HG03097 (cell line): ENCODE results near the gene MIDN.
"Not testable (repeated sequence)": the region's sequence is repeated elsewhere in the genome, so short reads cannot be mapped to it uniquely, and the experiment has no call there.

Experiments
- ATAC-seq: cut with Tn5 transposase; IDR thresholded peaks from one replicate; pipeline ENCODE4 v1.9.1; 2021; ENCODE audit not compliant: unreplicated experiment, low FRiP score

Gene MIDN

DNA sequence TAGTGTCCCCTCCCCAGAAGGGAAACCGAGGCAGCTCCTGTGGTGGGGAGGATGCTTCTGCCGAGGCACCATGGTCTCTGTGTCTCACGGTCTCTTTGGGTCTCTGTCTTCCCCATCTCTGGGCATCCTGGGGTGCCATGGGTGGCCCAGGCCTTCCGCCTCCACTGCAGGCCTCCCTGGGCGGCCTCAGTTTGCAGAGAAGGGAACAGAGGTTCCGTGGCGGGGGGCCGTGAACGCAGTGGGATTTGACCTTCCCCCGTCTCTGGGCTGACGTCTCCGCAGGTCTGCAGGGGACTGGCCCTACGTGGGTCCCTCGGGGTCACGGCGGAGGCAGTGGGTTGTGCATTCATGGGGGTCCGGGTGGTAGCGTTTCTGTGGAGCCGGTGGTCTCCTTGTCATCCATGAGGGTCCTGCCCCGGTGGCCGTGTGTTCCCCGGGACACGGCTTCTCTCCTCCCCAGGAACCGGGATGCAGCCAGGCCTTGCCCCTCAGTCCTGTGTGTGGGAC is 41.9 kb downstream of the MIDN start:
- no peak for ATAC-seq

GRCh38 chr19:1290703-1291651 is 42.6 kb downstream of the MIDN start:
- no peak for ATAC-seq

DNA sequence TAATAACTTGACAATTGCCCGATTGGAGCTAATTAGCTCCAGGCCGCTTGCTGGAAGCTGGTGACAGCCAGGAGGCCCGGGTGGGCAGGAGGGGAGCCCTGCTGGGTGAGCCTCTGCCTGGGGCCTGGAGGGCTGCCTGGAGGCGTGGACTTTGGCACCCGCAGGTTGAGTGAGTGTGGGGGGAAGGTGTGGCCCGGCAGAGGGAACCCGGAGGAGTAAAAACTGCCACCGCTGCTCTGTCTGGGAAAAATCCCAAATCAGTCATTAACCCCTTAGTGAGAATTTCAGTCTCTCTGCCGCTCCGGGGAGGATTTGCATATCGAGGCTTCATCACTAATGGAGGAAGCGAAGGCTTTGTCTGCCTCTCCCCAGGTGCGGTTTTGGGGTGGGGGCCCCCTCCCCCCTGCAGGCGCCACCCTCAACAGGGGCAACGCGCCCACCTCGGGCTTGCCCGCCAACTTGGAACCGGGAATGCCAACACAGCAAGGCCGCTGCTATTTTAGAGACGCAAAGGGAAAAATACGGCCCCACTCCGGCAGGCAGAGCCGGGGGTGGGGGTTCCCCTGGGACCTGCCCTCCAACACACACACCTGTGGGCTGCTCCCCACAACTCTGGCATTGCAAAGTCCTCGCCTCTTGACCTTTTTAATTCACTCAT is 43.5 kb downstream of the MIDN start:
- no peak for ATAC-seq

- no peak for ATAC-seq
These were observed 44.2 kb downstream of the MIDN start for GRCh38 chr19:1292419-1293151.

- no peak for ATAC-seq
These were observed 45.6 kb downstream of the MIDN start for GRCh38 chr19:1293782-1294604.

- ATAC-seq, result no peak
These were observed 46.3 kb downstream of the MIDN start for GRCh38 chr19:1294688-1295087.

DNA sequence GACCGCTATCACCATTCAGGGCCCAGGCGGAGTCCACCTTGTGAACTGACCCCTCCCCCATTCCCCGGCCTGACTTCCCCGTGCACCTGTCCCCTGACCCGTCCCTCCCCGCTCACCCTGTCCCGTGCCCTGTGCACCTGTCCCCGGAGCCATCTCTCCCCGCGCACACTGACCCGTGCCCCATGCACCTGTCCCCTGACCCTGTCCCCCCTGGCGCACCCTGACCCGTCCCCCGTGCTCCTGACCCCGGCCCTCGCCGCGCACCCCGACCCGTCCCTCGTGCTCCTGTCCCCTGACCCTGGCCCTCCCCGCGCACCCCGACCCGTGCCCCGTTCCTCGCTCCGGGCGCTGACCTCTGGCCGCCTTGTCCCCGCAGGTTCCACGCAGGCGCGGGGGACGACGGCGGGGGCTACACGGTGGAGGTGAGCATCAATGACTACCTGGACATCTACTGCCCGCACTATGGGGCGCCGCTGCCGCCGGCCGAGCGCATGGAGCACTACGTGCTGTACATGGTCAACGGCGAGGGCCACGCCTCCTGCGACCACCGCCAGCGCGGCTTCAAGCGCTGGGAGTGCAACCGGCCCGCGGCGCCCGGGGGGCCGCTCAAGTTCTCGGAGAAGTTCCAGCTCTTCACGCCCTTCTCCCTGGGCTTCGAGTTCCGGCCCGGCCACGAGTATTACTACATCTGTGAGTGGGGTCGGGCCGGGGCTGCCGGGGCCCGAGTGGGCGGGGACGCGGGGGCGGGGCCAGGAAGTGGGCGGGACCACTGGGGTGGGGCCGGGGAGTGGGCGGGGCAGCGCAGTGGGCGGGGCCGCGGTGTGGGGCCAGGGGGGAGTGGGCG is 47.0 kb downstream of the MIDN start:
- no peak for ATAC-seq

DNA sequence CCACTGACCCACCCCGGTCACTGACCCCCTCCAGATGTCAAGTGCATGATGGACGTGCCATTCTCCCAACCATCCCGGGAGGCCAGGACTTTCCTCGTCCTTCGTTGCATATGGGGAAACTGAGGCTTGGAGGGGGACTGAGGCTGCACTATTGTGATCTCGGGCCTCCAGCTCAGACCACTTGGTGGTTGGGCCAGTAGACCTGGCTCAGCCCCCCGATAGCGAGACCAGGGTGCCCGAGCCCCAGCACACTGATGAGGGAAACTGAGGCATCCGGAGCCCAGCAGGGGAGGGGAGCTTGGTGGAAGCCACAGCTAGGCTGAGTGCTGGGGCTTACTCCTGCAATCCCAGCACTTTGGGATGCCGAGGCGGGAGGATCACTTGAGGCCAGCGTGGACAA is 47.7 kb downstream of the MIDN start:
- ATAC-seq, result no peak

- ATAC-seq, result no peak
These were observed 48.3 kb downstream of the MIDN start for GRCh38 chr19:1296575-1297271.

DNA sequence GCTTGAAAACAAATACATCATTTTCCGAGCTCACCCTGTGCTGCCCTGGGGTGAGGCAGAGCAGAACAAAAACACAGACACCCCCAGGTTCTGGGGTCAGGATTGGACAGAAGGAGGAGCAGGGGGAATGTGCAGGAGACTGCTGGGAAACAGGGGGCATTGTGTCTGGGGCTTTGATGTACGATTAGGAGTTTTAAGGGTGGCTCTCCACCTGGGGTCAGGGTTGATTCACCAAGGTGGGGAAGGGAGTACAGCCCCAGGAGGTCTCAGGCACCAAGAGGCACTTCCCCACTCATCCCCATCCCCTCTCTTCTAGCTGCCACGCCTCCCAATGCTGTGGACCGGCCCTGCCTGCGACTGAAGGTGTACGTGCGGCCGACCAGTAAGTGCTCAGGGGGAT is 49.9 kb downstream of the MIDN start:
- ATAC-seq, result no peak

GRCh38 chr19:1299801-1300200 is 51.4 kb downstream of the MIDN start:
- ATAC-seq, result no peak

GRCh38 chr19:1300744-1301490 is 52.5 kb downstream of the MIDN start:
- no peak for ATAC-seq

DNA sequence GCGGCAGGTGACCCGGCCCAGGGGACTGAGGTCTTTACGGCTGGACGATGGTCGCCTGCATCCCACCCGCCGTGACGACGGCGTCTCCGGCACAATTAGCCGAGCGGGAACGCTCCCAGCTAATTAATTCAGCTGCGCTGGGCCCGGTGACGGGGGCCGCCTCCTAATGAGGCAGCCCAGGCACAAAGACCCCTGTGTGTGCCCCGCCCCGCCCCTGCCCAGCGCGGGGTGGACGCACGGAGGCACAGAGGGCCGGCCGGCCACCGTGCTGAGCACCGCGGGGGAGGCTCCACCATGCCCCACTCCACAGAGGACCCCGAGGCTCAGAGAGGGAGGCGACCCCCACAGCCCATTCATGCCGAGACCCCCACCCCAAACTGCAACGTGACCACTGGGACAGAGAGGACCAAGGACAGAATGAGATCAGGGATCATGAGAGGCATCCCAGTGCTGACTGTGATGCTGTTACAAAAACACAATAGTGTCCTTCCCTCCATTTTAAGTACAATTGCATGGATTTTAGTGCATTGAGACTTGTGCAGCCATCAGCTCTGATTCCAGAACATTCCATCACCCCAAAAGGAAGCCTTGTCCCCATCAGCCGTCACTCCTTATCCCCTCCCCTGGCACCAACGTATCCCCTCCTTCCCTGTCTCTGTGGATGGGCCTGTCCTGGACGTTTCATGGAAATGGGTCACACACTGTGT is 54.3 kb downstream of the MIDN start:
- no peak for ATAC-seq

DNA sequence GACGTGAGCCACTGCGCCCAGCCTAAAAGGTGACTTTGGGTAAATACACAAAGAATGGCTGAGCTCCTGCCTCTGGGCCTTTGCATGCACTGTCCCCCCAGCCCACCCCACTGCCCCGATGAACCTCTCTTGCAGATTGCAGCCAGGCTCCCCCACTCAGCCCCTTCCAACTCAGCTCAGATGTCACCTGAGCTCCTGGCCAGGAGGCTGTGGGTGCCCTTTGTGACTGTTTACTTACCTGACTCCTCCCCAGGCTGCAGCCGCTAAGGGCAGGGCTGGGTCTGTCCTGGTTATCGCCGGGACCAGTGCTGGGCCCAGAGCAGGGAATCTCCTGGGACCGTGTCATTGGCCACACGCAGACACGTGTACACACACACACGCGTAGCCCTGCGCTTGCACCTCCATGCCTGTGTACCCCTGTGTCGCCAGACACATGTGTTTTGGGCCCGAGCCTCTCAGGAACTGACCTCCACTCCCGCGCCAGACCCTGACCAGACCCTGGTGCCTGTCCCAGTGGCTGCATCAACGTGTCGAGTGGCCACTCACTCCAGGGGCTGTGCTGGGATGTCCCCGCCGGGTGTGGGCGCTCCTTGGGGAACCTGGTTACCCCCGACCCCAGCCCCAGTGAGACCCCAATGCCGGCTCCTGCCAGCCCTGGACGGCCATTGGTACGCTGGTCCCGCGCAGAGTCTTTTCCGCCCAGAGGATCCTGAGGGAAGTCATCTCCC is 56.0 kb downstream of the MIDN start:
- no peak for ATAC-seq

GRCh38 chr19:1305354-1305753 is 57.0 kb downstream of the MIDN start:
- ATAC-seq, result not testable (repeated sequence)

DNA sequence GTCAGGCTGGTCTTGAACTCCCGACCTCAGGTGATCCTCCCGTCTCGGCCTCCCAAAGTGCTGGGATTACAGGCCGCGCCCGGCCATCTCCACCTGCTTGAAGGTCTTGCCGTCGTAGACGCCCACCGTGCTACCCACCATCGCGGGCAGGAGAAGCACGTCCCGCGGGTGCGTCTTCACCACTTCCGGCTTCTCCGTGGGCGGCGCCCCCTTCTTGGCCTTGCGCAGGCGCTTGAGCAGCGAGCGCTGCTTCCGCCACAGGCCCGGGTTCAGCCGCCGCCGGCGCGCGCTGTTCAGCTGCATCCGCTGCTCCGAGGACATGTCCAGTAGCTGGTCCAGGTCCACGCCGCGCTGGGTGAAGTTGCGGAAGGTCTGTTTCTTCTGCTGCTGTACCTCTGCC is 58.9 kb downstream of the MIDN start:
- no peak for ATAC-seq
